Adrenal gland (tissue), 5 donors: Measurements from ENCODE around the gene VSIG10L2.

Experiments
- POLR2A ChIP-seq, 2 donors: fragments of 450-650 bp; IDR thresholded peaks; one replicate each; pipeline ENCODE4 v1.6.1; 2017; ENCODE audit warnings: antibody characterized with exemption in 2 of 2, mild to moderate bottlenecking in 2 of 2, moderate library complexity in 1 of 2
- TF ChIP-seq, protein P1 (sequence below), 6 experiments: fragments of 450-650 bp in 4 of 6; fragments of 200-600 bp in 2 of 6; sonication (generic) in 1 of 6; IDR thresholded peaks; 1 replicate in 5 of 6; 2 replicates in 1 of 6; pipeline versions ENCODE4 v1.5.1 to v1.8.0; 2016 to 2021; ENCODE audit warnings: antibody characterized with exemption in 6 of 6, mild to moderate bottlenecking in 2 of 6, moderate library complexity in 1 of 6
- donor health status: DM: no; HTN: no; CAD: no.

DNA sequence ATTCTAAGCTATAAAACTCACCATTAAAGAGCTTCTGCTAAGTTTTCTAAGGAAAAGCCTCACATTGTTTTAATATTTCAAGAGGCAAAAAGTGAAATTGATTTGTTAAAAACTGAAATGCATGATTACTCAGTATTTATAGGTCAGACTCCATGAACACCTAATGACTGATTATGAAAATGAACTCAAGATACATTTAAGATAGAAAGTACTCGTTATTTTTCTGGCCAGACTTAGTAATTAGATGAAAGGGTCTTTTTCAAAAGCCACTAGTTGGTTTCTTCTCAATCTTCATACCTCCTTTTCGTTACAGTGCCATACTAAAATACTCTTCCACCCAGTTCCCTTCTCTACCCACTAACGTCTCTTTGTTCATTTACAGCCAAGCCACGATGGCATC is 56.3 kb downstream of the VSIG10L2 start:
- TF ChIP-seq, protein P1, sequence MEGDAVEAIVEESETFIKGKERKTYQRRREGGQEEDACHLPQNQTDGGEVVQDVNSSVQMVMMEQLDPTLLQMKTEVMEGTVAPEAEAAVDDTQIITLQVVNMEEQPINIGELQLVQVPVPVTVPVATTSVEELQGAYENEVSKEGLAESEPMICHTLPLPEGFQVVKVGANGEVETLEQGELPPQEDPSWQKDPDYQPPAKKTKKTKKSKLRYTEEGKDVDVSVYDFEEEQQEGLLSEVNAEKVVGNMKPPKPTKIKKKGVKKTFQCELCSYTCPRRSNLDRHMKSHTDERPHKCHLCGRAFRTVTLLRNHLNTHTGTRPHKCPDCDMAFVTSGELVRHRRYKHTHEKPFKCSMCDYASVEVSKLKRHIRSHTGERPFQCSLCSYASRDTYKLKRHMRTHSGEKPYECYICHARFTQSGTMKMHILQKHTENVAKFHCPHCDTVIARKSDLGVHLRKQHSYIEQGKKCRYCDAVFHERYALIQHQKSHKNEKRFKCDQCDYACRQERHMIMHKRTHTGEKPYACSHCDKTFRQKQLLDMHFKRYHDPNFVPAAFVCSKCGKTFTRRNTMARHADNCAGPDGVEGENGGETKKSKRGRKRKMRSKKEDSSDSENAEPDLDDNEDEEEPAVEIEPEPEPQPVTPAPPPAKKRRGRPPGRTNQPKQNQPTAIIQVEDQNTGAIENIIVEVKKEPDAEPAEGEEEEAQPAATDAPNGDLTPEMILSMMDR (IDR thresholded peaks at IDR 0.05), result no peak
- no peak for TF ChIP-seq POLR2A (IDR thresholded peaks at IDR 0.05)
